ENCODE data around the gene RGS6. TPM values are rescaled to one million over a fixed set of nuclear protein-coding genes. Genes with fewer than 3 reads are reported as not detected.

The RGS6 gene
- total RNA-seq, 1 donor from 2014 or later = 22.4 TPM

DNA sequence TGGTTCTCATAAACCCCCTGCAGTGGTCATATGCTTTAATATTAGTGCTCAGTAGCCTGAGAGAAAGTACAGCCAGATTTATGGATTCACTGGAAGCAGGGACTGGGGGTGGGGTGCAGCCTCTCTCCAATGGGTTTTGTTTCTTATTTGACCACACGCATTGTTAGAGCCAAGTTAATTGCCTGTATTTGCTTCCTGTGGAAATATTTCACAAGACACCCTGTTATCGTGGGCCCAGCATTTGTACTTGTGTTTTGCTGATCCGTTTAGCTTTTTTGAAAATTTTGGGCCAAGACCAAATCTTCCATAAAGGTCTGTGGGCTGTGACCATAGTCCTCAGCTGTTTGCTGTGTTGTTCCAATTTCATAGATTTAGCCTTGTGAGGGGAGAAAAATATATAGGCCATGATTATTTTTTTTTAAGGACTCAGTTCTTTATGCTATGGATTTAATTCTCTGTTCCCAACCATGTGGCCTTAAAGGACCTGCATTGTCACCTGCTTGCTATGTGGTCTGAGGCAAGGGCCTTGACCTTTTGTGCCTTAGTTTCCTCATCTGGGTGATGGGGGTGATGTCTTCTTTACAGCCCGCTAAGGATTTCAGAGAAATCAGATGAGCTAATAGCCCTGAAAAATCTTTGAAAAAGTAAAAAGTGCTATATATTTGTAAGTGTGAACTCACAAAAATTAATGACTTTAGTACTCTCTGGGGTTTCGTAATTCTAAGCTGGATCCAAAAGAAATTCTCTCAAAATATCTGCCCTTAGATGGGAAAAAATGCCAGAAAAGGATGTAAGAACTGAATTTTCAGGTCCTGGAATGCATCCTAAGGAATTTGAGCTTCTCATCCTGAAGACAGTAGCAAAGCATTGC, 591.4 kb downstream of the RGS6 start:
- intact Hi-C loops (cut with DNase I) = no loop called here
- no peak for DNase-seq (ENCODE audit: low spot score)

DNA sequence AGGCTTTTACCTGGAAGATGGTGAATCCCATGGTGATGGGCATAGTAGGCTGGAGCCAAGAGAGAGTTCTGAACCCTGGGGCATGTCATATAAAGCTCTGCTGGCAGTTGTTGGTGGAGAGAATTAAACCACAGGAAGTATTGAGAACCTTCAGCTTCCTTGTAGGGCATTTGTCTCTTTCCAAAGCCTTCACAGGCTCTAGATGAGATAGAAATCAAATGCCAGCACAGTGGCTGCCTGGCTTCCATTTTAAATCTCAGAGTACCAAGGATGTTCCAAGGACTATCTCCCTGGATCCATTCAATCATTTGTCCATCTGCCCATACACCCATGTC, 592.0 kb downstream of the RGS6 start:
- intact Hi-C loops (cut with DNase I) = no loop called here

DNA sequence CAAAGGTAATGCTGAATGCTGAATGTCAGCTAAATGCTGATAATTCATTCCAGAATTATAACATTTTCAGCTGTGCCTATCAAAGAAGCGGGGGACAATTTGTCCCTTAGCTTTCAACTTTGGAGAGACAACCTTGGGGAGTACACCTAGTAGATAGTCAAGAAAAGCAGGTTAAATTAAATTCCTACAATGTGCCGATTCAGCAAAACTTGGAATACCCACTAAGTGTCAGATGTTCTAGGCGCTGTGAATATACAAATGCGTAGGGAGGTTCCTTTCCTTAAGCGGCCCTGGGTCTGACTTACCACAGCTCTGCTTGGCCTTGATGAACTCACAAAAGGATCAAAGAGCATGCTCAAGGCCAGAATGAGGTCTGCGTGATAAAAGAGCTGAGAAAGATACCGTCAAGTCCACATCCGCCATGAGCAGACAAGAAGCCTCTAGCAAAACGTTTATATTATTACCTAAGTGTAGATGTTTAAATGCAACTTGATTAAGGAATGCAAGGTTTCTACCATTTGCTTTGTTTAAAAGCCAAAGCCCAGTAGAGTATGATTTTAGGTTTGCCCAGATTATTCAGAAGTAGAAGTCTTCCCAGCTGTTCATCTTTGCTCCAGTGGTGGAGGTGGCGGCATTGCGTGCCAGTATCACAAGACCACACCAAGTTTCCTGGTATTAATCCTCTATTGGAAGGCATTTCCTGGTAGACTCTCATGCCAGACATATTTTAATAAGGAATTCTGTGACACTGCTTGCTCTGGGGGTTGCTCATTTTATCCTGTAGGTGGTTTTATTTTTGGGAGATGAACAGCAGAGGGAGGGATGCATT, 593.1 kb downstream of the RGS6 start:
- intact Hi-C loops (cut with DNase I) = no loop called here
- DNase-seq (ENCODE audit: low spot score) = no peak

More for the DNA sequence above, 592.0 kb downstream of the RGS6 start:
- no peak for DNase-seq (ENCODE audit: low spot score)

DNA sequence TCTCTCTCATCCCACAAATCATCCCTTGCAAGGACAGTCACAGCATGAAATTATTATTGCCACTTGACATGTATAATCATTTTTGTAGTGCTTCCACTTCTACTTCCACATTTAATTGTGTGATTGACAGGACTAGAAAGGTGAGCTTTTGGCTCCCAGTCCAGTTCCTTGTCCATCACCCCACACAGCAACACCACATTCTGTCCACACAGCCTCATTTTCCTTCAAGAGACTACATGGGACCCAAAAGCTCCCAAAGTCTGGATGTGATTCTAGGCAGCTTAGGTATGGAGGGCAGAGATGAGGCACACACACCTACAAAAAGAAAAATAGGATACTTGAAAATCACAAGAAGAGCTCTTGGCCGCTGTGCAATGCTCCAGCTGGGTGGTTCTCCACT, 595.4 kb downstream of the RGS6 start:
- no peak for DNase-seq (ENCODE audit: low spot score)
- intact Hi-C loops (cut with DNase I) = no loop called here

DNA sequence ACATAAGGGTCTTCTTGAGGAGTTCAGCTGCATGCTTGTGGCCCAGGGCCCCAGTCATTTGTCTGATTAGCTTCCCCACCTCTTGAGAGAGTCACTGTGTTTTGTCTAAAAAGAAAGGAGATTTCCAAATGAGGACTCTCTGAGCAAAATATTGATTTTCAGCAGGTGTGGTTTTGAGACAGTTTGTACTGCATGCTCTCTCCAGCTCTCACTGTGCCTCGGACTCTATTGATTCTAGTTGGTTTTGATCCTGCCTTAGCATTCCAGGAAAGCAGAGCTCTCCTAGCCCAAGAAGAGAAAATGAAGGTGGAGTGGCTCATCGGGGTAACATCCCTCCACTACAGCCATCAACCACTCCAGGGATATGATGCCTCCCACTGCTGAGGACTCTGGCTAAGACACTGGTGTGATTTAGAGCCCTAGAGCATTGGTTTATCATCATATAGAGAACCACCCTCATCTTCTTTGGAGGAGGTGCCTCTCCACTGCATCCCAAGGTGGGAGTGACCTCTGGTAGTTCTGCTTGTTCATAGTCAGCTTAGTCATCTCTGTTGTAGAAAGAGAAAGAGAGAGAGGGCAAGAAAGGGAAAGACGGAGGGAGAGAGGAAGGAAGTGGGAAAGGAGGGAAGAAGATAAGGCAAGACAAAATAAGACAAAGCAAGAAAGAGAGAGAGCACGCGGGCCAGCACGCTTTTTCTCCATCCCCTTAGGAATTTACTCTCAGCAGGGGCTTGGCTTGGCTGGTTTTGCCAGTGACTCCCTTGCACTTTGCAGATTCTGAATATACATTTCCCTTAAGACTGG, 596.0 kb downstream of the RGS6 start:
- intact Hi-C loops (cut with DNase I) = no loop called here
- no peak for DNase-seq (ENCODE audit: low spot score)

DNA sequence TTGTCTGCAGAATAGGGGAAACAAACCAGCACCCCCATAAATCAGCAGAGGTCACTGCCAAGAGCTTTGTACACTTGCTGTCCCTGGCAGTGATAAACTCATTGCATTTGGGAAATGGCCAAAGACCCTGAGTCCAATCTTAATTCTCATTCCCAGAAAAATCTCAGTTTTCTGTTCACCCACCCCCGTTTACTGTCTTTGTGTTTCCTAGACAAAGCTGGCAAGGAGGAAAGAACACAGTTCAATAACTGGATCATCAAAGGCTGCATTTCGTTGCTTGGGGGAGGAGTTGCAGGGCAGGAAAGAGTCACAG, 596.6 kb downstream of the RGS6 start:
- DNase-seq (ENCODE audit: low spot score) = no peak
- intact Hi-C loops (cut with DNase I) = no loop called here

DNA sequence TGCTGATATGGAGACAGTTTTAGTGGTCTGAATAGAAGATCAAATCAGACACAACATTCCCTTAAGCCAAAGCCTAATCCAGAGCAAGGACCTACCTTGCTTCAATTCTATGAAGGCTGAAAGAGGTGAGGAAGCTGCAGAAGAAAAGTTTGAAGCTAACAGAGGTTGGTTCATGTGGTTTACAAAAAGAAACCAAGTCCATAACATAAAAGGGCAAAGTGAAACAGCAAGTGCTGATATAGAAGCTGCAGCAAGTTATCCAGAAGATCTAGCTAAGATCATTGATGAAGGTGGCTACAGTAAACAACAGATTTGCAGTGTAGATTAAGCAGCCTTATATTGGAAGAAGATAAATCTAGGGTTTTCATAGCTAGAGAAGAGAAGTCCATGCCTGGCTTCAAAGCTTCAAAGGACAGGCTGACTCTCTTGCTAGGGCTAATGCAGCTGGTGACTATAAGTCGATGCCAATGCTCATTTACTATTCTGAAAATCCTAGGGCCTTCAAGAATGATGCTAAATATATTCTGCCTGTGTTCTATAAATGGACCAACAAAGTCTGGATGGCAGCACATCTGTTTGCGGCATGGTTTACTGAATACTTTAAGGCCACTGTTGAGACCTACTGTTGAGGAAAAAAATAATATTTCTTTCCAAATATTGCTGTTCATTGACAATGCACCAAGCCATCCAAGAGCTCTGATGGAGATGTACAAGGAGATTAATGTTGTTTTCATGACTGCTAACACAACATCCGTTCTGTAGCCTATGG, 600.6 kb downstream of the RGS6 start:
- intact Hi-C loops (cut with DNase I) = no loop called here
- no peak for DNase-seq (ENCODE audit: low spot score)

DNA sequence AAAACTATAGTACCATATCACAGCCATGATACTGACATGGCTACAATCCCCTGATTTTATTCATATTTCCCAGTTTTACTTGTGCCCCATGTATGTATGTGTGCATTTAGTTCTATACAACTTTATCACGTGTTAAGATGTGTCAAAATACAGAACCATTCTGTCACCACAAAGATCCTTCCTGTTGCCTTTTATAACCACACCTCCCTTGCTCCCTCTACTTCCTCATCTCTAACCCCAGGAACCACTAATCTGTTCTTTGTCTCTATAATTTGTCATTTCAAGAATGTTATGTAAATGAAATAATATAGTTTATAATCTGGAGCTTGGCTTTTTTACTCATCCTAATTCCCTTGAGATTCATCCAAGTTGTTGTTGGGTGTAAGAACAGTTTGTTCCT, 603.3 kb downstream of the RGS6 start:
- DNase-seq (ENCODE audit: low spot score) = no peak

DNA sequence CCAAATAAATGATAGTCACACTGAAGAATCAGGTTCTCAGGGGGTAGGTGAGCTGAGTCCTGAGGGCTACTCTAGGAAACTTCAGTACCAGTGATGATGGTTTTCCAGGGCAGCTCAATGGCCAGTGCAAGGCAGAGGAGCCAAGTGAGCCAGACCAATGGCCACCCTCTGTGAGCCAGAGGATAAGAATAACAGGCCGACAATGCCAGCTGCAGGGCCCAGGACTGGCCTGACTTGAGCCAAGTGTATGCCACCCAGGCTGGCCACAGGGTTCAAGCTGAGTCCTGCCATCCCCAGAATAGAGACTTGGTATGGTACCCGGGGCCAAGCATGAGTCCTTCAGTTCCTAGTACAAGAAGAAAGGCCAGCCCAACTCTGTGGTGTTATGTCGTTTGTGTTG, 606.2 kb downstream of the RGS6 start:
- intact Hi-C loops (cut with DNase I) = no loop called here
- no peak for DNase-seq (ENCODE audit: low spot score)

More for the DNA sequence above, 603.3 kb downstream of the RGS6 start:
- intact Hi-C loops (cut with DNase I) = no loop called here

DNA sequence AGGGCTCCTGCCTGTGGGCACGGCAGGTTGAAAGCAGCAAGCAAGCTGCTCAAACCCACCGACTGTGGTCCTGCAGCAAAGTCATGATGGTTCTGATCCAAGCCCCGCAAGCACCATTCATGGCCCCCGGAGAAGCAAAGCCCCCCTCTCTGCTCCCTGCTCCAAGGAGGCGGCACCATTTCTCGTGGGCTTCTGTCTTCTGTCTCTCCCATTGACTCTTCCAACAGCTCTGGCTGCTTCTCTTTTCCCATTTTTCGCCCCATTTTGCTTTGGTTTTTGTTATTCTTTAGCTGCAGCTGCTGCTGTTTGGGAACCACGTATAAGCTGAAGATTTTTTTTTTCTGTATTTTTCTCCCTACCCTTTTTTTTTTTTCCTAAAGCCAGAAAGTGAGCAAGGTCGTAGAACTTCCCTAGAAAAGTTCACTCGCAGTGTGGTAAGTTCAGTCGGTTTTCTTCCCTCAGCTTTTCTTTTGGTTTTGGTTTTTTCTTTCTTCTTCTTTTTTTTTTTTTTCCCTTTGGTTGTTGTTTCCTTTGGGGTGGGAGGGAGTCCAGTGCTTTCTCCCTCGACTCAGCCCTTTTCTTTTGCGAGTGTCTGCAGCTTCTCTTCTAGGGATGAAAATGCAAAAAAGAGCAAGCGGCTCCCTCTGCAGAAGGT, 607.6 kb downstream of the RGS6 start:
- intact Hi-C loops (cut with DNase I) = loop anchor here (10.0 kb wide), 1 partner anchor 365 kb away; no protein-coding TSS in a partner anchor
- DNase-seq (ENCODE audit: low spot score) = no peak

DNA sequence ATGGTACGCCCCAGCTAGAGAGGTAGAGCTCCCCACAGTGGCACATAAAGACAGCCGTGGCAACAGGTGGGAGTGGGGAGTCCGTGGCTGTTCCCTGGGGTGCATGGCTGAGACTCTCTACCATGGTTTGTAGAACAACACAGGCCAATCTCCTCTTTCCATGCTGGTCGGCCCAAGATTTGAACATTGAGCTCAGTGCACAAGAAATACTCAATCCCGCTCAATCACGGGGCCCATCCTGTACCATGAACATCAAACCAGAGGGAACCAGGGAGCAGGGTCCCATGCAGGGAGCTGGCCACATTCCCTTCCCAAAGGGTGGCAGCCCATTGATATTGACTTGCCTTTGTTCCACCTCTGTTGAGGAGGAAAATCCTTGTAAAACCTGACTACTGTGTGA, 608.6 kb downstream of the RGS6 start:
- DNase-seq (ENCODE audit: low spot score) = no peak
- intact Hi-C loops (cut with DNase I) = loop anchor here (10.0 kb wide), 1 partner anchor 364 kb away; no protein-coding TSS in a partner anchor

DNA sequence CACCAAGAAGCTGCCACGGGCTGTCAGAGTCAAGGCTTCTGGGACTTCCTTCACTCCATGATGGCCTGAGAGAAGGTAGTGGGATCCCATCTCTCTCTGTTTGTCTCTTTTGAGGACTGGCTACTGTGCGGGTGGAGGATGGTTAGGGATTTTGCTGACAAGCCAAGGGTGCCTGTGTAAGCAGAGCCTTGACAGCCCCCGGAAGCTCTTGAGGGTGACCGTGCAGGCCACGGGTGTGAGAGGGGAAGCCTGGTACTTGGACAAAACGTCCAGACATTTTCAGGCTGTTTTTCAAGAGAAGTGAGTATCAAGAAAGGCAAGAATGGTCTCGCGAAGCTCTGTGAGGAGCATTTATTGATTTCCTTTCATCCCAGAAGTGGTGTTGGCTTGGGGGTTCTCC, 609.3 kb downstream of the RGS6 start:
- no peak for DNase-seq (ENCODE audit: low spot score)
- intact Hi-C loops (cut with DNase I) = loop anchor here (10.0 kb wide), 1 partner anchor 363 kb away; no protein-coding TSS in a partner anchor

DNA sequence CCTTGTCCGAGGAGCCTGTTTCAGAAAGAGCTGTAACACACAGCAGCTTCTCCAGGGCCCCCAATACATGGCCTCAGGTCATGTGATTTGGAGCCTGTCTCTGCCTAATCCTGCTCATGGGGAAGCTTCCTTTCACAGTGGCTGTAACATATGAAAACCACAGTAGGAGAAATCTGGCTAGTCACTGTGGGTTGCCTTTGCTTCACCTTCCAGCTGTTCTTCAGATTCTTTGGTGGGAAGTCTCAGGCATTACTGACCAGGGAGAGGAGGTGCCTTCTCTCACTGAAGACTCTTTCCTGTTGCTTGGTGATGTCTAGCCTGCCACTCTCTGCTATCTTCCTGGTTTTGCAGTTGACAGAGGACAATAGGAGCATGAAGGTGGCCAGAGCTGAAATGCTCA, 611.1 kb downstream of the RGS6 start:
- peak; percentile 20 for DNase-seq (ENCODE audit: low spot score)
- intact Hi-C loops (cut with DNase I) = loop anchor here (10.0 kb wide), 1 partner anchor 361 kb away; no protein-coding TSS in a partner anchor

DNA sequence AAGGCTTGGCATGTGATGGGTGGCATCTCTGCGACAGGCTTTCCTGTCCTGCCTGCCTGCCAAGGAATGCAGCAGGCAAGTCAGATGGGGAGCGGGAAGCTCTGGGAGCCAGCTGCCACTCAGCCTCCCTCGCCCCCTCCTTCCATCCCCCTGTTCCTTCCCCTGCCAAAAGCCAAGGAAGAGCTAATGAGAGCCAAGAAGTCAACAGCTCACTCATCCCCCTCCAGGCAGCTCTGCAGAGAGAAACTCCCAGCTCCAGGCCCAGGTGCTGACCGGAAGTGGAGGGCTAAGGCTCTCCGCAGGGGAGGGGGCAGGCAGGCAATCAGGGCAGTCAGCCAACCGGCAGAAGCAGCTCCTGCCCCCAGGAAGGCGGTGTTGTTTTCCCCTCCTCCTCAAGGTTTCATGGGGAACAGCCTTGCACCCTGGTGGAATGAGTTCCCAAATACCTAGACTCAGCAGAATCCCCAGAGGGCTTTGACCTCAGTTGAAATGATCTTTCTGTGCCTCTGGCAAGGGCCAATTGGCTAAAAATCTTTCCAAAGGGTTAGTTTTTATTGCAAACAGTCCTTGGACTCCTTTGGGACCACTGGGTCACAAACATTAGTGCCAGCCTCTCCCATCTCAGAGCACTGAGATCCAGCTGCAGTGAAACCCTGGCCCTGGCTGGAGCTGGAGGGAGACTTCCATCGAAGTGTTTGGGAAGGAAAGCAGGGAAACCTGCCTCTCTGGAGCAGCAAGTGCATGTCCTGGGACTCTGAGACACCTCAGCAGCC, 612.6 kb downstream of the RGS6 start:
- intact Hi-C loops (cut with DNase I) = loop anchor here (10.0 kb wide), 1 partner anchor 360 kb away; no protein-coding TSS in a partner anchor
- peak; percentile 67 for DNase-seq (ENCODE audit: low spot score)

DNA sequence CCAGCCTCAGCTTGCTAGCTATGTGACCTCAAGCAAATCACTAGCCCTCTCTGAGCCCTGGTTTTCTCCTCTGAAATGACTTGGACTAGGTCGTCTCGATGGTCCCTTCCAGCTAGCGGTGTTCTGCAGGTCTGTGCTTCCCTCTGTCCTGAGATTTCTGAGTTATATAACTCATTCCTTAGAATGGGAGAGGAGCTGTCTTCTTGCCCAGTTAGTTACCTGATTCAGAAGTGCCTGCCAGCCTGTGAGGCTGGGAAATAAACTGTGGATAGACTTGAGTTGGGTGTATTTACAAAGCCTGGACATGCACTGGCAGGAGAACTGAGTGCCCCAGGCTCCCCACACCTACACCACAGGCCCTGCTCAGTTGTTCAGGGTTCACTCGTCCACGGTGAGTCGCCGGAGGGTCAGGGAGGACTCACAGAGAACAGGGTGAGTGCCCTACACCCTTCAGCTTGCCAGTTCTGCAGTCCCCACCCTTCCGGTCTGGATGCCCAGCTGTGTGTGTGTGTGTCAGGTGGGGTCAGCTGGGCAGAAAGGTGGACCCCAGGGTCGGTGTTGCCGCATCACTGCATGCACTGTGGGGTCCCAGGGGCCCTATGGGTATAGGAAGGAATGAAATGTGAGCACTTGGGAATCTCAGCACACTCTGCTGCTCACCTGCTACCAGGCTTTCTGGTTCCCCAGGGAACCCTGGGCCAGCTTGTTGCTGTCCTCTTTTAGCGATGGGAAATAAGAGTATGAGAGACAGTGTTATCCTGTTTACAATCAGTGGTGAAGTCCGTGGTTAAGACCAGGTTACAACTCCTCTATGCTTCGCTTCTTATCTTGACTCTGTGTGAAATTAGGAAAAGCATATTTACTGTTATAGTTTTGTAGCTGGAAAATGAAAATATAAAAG, 613.4 kb downstream of the RGS6 start:
- intact Hi-C loops (cut with DNase I) = loop anchor here (10.0 kb wide), 1 partner anchor 359 kb away; no protein-coding TSS in a partner anchor
- DNase-seq (ENCODE audit: low spot score) = no peak

DNA sequence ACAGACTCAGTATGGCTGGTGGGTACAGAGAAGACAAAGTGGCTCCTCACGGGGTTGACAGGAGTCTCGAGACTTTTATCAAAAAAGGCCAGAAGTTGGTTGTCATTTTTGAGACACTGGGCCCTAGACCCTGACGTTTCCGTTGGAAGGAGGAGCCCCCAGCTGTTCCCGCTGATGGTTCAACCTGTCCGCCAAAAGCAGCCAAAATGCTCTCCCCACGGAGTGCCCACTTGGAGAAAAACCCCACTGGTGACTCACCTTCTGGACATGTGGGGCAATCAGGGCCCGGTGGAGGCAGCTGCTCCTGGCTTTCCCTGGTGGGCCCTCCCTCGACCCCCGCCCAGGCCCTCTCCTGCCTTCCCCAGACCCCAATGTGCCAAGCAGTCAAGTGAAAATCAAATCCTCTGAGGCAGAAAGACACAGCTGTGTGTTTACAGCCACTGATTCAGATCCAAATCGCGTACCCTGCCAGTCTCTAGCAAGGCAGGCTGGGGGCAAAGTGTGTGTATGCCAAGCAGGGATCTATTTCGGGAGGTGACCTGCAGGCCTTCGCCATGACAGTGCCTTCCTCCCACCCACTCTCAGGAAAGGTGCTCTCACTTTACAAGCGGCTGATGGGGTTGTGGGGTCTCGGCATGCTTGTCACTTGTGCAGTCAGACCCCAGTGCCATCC, 614.3 kb downstream of the RGS6 start:
- intact Hi-C loops (cut with DNase I) = loop anchor here (10.0 kb wide), 1 partner anchor 358 kb away; no protein-coding TSS in a partner anchor
- no peak for DNase-seq (ENCODE audit: low spot score)
